Inflammatory macrophage (primary cell): ENCODE data around the gene SORCS1.

Source experiments
- DNase-seq, 2 donors: peaks; one replicate each; pipeline ENCODE4 v3.0.0-alpha.2; 2020 to 2022

Gene SORCS1

DNA sequence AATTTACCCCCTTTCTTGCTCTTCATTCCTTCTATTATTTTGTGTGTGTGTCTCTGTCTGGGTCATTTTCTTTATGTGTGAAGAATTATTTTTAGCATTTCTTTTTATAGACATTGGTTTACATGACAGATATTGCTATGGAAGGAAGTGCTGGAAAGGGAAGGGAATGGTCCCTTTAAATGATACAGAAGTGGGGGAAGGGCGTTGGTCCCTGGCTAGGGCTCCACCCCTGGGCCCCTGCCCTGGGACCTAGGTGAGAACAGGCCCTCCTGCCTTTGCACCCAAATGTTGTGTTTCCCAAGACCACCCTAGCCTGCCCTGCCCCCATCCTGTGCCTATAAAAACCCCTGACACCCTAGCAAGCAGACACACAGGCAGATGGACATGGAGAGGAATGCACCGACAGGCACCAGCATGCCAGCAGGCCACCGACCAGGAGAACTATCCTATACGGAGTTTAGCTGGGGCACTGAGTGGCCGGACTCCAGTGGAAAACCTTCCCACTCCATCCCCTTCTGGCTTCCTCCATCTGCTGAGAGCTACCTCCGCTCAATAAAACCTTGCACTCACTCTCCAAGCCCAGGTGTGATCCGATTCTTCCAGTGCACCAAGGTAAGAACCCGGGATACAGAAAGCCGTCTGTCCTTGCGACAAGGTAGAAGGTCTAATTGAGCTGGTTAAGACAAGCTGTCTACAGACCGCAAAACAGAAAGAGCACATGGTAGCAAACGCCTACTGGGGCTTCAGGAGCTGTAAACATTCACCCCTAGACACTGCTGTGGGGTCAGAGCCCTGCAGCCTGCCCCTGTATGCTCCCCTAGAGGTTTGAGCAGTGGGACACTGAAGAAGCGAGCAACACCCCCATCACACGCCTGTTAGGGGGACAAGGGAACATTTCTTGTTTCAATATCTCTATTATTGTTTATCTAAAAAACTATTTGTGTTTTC lies 515.7 kb downstream of the SORCS1 start:
- DNase-seq = no peak

- no peak for DNase-seq
Observed at GRCh38 chr10:106643473-106643872, 521.0 kb downstream of the SORCS1 start.

DNA sequence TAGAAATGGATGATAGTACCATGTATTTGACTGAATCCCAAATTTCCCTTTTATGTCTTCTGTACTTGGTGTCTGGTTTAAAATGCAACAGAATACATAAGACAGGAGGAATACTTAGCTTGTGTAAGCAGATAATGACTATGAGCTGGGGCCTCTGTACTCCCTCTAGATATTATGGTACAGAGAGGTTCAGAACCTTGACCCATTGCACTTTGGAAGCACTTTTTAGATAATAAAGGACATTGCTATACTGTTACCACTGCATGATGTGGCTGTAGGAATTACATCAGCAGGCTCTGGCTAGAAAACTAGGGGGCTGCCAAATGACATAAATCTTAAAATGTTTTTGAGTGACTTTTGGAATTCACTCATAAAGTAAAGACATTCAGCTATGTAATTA lies 526.6 kb downstream of the SORCS1 start:
- no peak for DNase-seq

DNA sequence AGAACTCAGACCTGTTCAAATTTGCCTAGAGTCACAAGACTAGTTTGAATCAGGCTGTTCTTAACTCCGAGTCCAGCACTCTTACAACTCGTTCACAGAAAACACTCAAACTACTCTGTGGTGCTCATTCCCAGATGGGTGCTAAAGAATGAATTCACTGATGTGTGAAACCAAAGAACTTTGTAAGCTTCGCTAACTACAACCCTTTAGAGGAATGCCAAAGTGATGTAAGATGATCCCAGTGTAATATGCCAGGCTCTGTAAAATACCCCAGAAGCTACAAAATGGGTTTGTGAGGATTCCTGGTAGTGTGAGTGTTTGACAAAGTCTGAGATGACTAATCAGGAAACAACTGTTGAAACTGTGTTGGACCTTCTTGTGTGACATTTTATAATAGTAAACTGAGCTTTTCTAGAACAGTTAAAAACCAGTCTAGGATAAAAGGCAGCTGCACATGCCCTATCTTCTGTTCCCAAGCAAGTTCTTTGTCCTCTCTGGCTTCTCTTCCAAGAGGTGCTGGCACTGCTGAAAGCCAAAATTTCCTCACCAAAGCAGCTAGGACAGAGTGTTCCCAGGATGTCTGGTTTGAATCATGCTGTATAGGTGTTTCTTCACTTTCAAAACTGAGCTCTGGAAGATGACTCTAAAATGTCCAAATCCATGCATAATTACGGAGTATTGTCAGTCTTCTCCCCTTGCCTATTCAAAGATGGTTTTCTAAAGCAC lies 527.6 kb downstream of the SORCS1 start:
- no peak for DNase-seq

- no peak for DNase-seq
Observed at GRCh38 chr10:106635947-106636346, 528.6 kb downstream of the SORCS1 start.

DNA sequence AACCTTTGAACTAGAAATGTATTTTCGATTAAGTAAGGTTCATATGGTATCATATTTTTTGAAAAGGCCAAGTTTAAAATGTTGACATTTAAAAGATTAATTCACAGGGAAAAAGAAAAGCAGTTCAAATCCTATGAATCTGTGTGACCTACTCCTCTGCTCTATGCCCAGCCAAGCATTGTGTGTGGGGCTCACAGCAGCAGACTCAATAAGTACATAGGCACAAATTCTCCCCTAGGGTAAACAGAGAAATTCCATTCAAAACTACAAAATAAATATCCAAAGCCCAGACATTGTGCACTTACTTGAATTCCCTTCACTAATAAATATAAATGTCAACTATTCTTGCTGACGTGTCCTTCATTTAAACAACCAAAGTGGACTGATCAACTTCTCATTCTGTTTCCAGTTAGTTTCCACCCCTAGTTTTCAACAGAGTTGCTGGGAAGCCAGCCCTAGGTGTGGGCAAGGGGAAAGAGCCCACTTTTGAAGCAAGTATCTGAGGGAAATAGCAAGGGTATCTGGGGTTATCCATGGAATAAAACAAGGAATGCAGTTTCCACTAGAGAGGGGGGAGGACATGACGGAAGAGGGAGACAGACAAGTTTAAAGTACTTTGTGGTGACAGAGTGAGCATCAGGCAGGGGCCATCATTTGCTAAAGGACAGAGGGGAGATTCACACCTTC lies 533.3 kb downstream of the SORCS1 start:
- DNase-seq = no peak

DNA sequence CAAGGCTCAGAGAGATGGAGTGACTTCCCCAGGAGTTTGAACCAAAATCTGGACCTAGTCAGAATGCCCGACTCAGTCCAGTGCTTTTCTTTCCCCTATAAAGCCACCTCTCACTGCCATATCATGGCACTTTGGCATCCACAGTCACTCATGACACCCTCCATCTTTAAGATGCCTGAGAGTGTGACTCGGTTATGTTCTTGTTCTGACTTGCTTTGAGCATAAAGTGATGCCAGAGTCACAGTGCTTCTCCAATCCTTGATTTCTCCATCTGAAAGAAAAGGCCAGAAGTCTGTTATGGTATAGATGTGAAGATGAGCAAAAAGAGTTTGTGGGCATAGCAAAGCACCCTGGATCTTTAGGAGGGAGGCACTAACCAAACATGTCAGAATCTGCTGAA lies 538.1 kb downstream of the SORCS1 start:
- no peak for DNase-seq

- no peak for DNase-seq
Observed at GRCh38 chr10:106625751-106626150, 538.8 kb downstream of the SORCS1 start.

- no peak for DNase-seq
Observed at GRCh38 chr10:106619346-106619745, 545.2 kb downstream of the SORCS1 start.

GRCh38 chr10:106618646-106619045 lies 545.9 kb downstream of the SORCS1 start:
- no peak for DNase-seq

DNA sequence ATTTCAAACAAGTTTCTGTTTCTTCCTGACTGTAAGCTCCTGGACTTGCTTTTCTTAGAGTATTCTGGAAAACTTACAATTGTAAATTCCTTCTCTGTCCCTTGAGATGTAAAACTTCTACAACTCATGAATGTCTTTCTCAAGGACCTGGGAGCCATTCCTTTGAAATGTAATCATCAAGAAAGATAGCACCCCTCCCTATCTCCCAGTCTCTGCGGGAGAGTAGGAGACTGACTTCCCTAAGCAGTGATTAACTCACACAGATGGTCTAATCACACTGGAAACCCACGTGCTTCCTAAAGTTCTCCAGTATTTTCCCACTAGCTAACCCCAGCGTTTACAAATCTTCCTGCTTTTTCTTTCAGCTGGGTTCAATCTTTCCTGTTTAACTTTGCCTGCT lies 549.4 kb downstream of the SORCS1 start:
- DNase-seq = no peak

- DNase-seq = no peak
Observed at GRCh38 chr10:106614293-106614692, 550.2 kb downstream of the SORCS1 start.

DNA sequence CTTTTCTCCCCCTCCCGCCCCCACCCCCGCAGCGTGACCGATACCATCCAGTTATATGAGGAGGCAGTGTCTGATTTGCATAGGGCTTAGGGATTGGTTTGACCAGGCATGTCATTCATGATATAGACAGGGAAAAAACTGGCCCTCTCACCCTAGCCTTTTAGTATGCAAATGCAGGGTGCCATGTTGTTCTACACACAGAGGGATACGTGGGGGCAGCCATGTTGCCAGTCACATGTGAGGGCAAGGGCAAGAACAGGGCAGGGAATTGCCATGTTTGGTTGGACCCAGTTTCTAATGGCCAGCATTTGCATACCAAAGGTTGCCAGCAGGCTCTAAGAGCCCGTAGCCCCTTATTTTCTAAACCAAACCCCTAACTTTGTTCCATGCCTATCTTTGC lies 552.1 kb downstream of the SORCS1 start:
- no peak for DNase-seq

DNA sequence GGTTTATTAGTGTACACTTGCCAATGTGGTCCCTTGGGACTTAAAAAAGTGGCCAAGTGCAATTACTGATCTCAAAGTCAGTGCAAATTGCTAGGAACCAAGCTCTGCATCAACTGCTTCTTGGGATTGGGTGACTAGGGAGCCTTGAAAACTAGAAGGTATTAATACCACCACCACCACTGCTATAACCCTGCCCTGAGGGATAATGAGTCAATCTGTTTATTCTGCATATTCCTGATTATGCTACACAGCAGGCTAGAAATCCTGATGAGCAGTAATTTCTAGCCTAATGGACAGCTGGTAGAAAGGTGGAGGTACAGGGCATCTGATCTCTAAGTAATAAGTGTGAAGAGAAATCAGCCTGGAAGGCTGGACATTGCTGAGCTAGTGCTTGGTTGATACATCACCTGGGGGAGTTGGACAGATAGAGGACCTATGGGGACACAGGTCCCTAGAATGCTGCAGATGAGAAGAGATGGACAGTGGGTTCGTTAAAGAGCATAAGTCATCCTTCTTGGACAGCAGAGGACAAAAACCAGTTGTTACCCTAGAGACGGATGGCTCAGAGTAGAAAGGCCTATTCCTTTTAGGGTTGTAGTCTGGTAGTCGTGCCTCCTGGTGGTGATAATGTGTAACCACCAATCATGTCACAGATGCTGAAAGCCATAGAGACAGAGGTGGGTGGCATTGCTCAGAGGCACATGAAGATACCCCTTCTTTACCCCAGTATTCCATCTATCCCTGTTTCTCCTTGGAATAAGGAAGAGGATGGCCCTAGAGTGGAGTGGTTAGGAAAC lies 554.8 kb downstream of the SORCS1 start:
- DNase-seq = no peak

- DNase-seq = no peak
Observed at GRCh38 chr10:106608066-106608465, 556.4 kb downstream of the SORCS1 start.

GRCh38 chr10:106595281-106595680 lies 569.2 kb downstream of the SORCS1 start:
- DNase-seq = no peak

DNA sequence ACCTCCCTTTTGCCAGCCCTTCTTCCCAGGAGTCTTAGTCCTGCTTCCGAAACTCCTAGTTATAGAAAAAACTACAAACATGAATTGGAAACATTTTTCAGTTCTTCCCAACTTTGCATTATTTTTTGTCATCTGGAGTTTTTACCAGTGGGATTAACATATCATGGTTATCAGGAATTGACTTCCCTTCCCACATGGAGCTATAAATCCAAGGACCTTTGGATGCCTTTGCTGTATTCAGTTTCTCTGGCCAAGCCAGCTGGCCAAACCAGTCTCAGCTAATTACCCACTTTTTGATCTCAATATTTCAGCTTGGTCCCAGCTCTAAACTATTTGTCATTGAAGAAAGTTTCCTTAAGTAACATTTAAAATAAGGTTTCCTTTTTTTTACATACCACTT lies 570.6 kb downstream of the SORCS1 start:
- DNase-seq = no peak

GRCh38 chr10:106592396-106592795 lies 572.1 kb downstream of the SORCS1 start:
- no peak for DNase-seq

DNA sequence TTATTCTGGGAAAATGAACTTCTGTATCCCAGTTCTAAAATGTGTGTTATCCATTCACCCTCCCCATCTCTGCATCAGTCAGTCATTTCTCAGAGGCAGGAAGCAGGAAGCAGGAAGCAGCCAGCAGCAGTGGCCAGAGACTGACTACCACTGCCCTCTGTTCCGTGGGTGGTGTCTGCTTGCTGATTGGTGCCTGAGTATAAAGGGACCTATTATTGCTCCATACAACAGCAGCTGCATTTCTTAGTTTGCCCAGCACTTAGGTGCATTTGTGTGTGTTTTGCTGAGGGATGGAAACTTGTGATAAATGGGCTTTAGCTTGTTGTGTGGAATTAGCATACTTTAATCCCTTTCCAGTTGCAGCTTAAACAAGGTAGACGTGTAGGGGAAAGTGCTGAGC lies 582.2 kb downstream of the SORCS1 start:
- no peak for DNase-seq

DNA sequence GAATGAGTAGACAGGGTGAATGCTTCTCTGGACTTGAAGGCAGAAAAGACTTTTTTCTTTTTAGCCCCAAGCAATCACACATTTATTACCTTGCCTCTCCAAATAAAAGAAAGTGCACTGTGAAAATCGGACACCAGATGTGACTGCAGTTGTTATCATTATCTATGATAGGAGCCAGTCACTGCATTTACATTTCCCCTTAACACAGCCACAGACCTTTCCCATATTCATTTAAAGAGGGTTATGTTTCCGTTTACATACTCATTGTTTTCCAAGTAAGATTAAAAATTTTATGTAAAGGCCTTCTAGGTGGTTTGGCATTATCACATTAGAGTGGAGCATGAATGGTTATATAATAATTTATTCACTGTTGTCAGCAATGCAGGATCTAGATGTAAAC lies 586.8 kb downstream of the SORCS1 start:
- no peak for DNase-seq

DNA sequence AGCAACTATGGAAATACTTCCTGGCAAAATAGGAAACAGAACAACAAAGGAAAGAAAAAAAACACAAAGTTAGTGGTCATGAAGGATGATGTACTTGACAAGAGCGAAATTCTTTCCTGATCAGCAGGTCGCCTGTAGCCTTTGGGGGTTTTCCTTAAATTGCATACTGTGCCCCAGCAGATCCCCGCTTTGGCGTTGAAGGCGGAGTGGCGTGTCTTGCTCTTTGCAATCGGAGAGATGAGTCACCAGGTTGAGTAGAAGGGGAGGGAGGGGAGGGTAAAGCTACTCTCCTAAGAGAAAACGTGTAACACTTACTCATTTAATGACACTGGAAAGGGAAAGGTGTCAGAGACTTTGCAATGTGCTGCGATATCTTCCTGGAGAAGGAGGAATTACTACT lies 587.2 kb downstream of the SORCS1 start:
- DNase-seq = no peak

DNA sequence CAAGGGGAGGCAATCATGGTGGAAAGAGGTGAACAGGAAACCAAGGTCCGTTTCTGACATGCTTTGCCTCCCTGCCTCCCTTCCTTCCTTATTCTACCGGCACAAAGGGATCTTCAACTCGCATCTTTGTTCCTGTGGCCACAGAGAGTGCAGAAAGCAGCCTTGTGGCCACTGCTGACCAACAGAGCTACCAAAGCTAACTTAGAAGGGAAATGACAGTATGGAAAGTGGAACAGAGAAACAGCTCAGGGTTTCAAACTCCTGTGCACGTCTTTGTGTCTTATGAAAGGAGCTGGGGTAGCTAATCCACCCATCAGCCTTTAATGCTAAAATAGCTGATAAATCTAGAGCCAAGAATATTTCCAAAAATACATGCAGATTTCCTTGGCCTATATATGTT lies 588.0 kb downstream of the SORCS1 start:
- no peak for DNase-seq

DNA sequence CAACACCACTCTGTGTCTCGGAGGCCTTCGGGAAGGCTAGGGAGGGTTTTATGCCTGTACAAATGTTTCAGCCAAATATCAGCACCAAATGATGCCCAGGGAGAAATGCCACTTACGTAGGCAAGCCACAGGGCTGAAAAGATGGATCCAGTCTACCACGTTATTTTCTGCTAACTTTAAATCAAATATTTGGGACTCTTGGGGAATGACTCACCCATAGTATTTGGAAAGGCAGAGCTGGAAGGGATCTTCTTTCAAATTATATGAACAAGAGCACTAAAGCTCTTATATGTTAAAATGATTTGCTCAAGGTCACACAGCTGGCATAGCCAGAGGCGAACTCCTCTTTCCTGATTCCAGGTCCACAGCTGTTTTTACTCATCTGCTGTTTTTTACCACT lies 591.4 kb downstream of the SORCS1 start:
- no peak for DNase-seq
